GM12873 (cell line): ENCODE results near the gene RHOA.

ENCODE experiments used
- CTCF ChIP-seq: IDR thresholded peaks from 2 replicates; pipeline ENCODE4 v1.5.1; 2012; ENCODE audit warnings: low read depth, mild to moderate bottlenecking, moderate library complexity, low read length, control low read depth; ENCODE audit not compliant: insufficient read depth; ENCODE audit errors: missing control alignments

Gene RHOA

GRCh38 chr3:49411968-49412631 lies at the start of gene RHOA, which contains the start of gene TCTA:
Gene RHOA (minus strand): TSS chr3:49411976. CDS start chr3:49375589, 36,387 bp downstream.
Gene TCTA (plus strand): TSS chr3:49412423. CDS start chr3:49412427, 4 bp downstream.
- TF ChIP-seq CTCF, result no peak

GRCh38 chr3:49460956-49461355 lies 49.2 kb upstream of the RHOA start:
- no peak for TF ChIP-seq CTCF

- no peak for TF ChIP-seq CTCF
Measured at GRCh38 chr3:49460188-49460890, 48.6 kb upstream of the RHOA start.

GRCh38 chr3:49456466-49456865 lies 44.7 kb upstream of the RHOA start:
- no peak for TF ChIP-seq CTCF

GRCh38 chr3:49454898-49455681 lies 43.3 kb upstream of the RHOA start:
- TF ChIP-seq CTCF, result no peak

GRCh38 chr3:49454458-49454857 lies 42.7 kb upstream of the RHOA start:
- peak; percentile 37 for TF ChIP-seq CTCF

- no peak for TF ChIP-seq CTCF
Measured at GRCh38 chr3:49453621-49454020, 41.8 kb upstream of the RHOA start.
